Panc1 (cell line): ENCODE data around the gene KCNN3. TPM values are rescaled to one million over a fixed set of nuclear protein-coding genes. Genes with fewer than 3 reads are reported as not detected.

ENCODE experiments used
- ATAC-seq: fragments of 200-7000 bp; cut with Tn5 transposase; 2 replicates; pipeline ENCODE4 v1.9.1; 2020; ENCODE audit warnings: mild to moderate bottlenecking, moderate library complexity
- BruUV-seq: library from RNA; stranded (reverse); fragments of 400-500 nt; replicated peaks from 2 replicates; lab custom pipeline; 2021; lab: Mats Ljungman, UMichigan
- CTCF ChIA-PET: fragments of 300-600 bp; sonication (Branson Sonifier 250); formaldehyde crosslinking; loops from one replicate; lab custom pipeline; 2022; ENCODE audit warnings: antibody characterized with exemption; lab: Charles Lee
- POLR2A ChIA-PET: fragments of 300-600 bp; sonication (Branson Sonifier 250); formaldehyde crosslinking; loops from one replicate; lab custom pipeline; 2022; ENCODE audit warnings: antibody characterized with exemption; lab: Charles Lee
- DNase-seq: peaks from one replicate; pipeline ENCODE4 v3.0.0-alpha.2; 2010; ENCODE audit warnings: low read depth, low spot score
- H3K27ac ChIP-seq: 2 replicates; pipeline ENCODE4 v1.5.1; 2011; ENCODE audit warnings: mild to moderate bottlenecking, low read length, inconsistent platforms
- H3K27me3 ChIP-seq: fragments of 200-500 bp; sonication (Bioruptor generic); 2 replicates; pipeline ENCODE4 v1.6.0; 2014; ENCODE audit warnings: low read length, inconsistent platforms; ENCODE audit not compliant: control insufficient read depth, insufficient read depth
- H3K36me3 ChIP-seq: fragments of 200-500 bp; sonication (Bioruptor generic); 2 replicates; pipeline ENCODE4 v1.5.1; 2014; ENCODE audit warnings: inconsistent platforms, mild to moderate bottlenecking, low read length, moderate library complexity; ENCODE audit not compliant: control insufficient read depth, insufficient read depth
- H3K4me1 ChIP-seq: 2 replicates; pipeline ENCODE4 v1.5.1; 2011; ENCODE audit warnings: inconsistent platforms, mild to moderate bottlenecking, low read length, moderate library complexity; ENCODE audit not compliant: control insufficient read depth, insufficient read depth
- H3K4me3 ChIP-seq, 2 experiments: 2 replicates each; pipeline ENCODE4 v1.5.1; 2011 to 2012; ENCODE audit warnings: low read depth in 2 of 2, low read length in 2 of 2, mild to moderate bottlenecking in 2 of 2, inconsistent platforms in 1 of 2, moderate library complexity in 1 of 2
- H3K9me3 ChIP-seq: fragments of 200-500 bp; sonication (Bioruptor generic); 2 replicates; pipeline ENCODE4 v1.5.1; 2014; ENCODE audit warnings: low read depth, mild to moderate bottlenecking, inconsistent platforms, low read length, moderate library complexity; ENCODE audit not compliant: control insufficient read depth, insufficient read depth
- POLR2AphosphoS5 ChIP-seq: IDR thresholded peaks from 2 replicates; pipeline ENCODE4 v1.6.1; 2012; ENCODE audit warnings: mild to moderate bottlenecking, low read depth, low read length, moderate library complexity
- SIN3A ChIP-seq: IDR thresholded peaks from 2 replicates; pipeline ENCODE4 v1.6.1; 2012; ENCODE audit warnings: low read depth, mild to moderate bottlenecking, low read length, moderate library complexity, borderline replicate concordance; ENCODE audit not compliant: insufficient read depth
- TCF7L2 ChIP-seq: IDR thresholded peaks from 2 replicates; pipeline ENCODE4 v1.6.1; 2011; ENCODE audit warnings: mild to moderate bottlenecking, low read depth, low read length, inconsistent platforms
- in situ Hi-C: cut with HindIII; loops from 2 replicates; pipeline ENCODE4 v1.10.0; 2016; ENCODE audit warnings: low sequenced_read_pairs, low pct_unique_long_range_greater_than_20kb
- intact Hi-C: fragments of 100-400 bp; cut with micrococcal nuclease; formaldehyde crosslinking; loops from one replicate; pipeline ENCODE4 v1.10.0; 2022; ENCODE audit not compliant: unreplicated experiment
- total RNA-seq: library from RNA; stranded (reverse); gene quantifications from one replicate; pipeline ENCODE4 v1.2.1, GENCODE V29; 2021; ENCODE audit not compliant: unreplicated experiment
- TF ChIP-seq, protein P1 (sequence below): fragments of 450-650 bp; IDR thresholded peaks from 2 replicates; pipeline ENCODE4 v1.5.1; 2017; ENCODE audit warnings: mild to moderate bottlenecking
- TF ChIP-seq, protein P2 (sequence below), 2 experiments: IDR thresholded peaks; 2 replicates each; pipeline ENCODE4 v1.6.1; 2011 to 2012; ENCODE audit warnings: low read depth in 2 of 2, control low read depth in 1 of 2, low read length in 1 of 2, mild to moderate bottlenecking in 1 of 2, moderate library complexity in 1 of 2; ENCODE audit not compliant: insufficient read depth in 1 of 2

The KCNN3 gene
- total RNA-seq, 1 experiment from 2014 or later: 0.05 TPM

- ChIA-PET CTCF (no interaction called here), POLR2A (interaction anchor here (0.6 kb wide), 1 partner anchor 513 kb away, joined by 10 read pairs; the partner anchor contains the start of gene UBAP2L)
- Histone ChIP-seq H3K4me3 (no peak overlapping the region), H3K27ac (no peak overlapping the region), H3K36me3 (no peaks in the 10 kb centered on the region), H3K4me1 (no peaks in the 10 kb centered on the region), H3K9me3 (no peaks in the 10 kb centered on the region), H3K27me3 (peaks cover 16% of the 10 kb centered on the region)
- no TSS peak for BruUV-seq
- TF ChIP-seq TCF7L2 (no peak), POLR2AphosphoS5 (no peak), SIN3A (no peak)
- TF ChIP-seq, protein P1, sequence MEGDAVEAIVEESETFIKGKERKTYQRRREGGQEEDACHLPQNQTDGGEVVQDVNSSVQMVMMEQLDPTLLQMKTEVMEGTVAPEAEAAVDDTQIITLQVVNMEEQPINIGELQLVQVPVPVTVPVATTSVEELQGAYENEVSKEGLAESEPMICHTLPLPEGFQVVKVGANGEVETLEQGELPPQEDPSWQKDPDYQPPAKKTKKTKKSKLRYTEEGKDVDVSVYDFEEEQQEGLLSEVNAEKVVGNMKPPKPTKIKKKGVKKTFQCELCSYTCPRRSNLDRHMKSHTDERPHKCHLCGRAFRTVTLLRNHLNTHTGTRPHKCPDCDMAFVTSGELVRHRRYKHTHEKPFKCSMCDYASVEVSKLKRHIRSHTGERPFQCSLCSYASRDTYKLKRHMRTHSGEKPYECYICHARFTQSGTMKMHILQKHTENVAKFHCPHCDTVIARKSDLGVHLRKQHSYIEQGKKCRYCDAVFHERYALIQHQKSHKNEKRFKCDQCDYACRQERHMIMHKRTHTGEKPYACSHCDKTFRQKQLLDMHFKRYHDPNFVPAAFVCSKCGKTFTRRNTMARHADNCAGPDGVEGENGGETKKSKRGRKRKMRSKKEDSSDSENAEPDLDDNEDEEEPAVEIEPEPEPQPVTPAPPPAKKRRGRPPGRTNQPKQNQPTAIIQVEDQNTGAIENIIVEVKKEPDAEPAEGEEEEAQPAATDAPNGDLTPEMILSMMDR: no peak
- in situ Hi-C loops (no loop called here), intact Hi-C loops (no loop called here)
- DNase-seq (no peak), ATAC-seq (no peak)
These were observed 136.5 kb downstream of the KCNN3 start for GRCh38 chr1:154733621-154734020.

DNA sequence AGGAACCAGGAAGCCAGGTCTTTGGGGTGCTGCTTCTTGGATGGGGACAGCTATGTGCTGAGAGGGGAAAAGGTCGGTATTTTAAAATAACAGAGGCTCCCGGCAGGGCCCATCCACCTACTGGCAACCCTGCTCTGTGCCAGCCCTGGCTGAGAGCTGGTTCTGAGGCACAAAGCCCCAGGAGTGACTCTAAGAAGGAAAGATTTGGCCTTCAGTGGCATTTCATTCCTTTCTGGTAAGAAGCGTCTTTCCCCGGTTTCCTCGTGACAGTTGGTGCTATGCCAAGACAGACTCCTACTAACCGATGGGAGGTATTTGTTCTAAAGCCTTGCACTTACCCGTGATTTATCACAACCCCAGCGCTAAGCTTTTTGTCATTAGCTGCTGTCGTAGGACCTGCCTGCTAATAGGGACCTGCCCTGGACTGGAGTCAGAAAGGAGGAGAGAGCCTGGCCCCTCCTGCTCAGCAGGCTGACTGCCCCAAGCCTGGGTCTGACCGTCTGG lies 139.0 kb downstream of the KCNN3 start:
- H3K4me3 ChIP-seq: no peak overlapping the region
- no peak overlapping the region for H3K27ac ChIP-seq
- BruUV-seq: no TSS peak
- DNase-seq: no peak
- H3K27me3 ChIP-seq: peaks cover 3% of the 10 kb centered on the region; the same call in 1 of the 2 replicates
- peak; percentile 52; the same call in 1 of the 2 replicates for ATAC-seq
- intact Hi-C loops (no loop called here), in situ Hi-C loops (no loop called here)
- H3K36me3 ChIP-seq: no peaks in the 10 kb centered on the region; the same call in 1 of the 2 replicates
- H3K9me3 ChIP-seq: no peaks in the 10 kb centered on the region
- ChIA-PET CTCF (no interaction called here), POLR2A (no interaction called here)
- TF ChIP-seq POLR2AphosphoS5 (no peak), TCF7L2 (no peak), SIN3A (no peak)
- TF ChIP-seq, protein P1: no peak
- TF ChIP-seq, protein P2, sequence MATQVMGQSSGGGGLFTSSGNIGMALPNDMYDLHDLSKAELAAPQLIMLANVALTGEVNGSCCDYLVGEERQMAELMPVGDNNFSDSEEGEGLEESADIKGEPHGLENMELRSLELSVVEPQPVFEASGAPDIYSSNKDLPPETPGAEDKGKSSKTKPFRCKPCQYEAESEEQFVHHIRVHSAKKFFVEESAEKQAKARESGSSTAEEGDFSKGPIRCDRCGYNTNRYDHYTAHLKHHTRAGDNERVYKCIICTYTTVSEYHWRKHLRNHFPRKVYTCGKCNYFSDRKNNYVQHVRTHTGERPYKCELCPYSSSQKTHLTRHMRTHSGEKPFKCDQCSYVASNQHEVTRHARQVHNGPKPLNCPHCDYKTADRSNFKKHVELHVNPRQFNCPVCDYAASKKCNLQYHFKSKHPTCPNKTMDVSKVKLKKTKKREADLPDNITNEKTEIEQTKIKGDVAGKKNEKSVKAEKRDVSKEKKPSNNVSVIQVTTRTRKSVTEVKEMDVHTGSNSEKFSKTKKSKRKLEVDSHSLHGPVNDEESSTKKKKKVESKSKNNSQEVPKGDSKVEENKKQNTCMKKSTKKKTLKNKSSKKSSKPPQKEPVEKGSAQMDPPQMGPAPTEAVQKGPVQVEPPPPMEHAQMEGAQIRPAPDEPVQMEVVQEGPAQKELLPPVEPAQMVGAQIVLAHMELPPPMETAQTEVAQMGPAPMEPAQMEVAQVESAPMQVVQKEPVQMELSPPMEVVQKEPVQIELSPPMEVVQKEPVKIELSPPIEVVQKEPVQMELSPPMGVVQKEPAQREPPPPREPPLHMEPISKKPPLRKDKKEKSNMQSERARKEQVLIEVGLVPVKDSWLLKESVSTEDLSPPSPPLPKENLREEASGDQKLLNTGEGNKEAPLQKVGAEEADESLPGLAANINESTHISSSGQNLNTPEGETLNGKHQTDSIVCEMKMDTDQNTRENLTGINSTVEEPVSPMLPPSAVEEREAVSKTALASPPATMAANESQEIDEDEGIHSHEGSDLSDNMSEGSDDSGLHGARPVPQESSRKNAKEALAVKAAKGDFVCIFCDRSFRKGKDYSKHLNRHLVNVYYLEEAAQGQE (IDR thresholded peaks at IDR 0.05; ENCODE audit: insufficient read depth in 1 of 2, low read depth in 2 of 2, low read length in 1 of 2): no peak
- H3K4me1 ChIP-seq: no peaks in the 10 kb centered on the region
